WERI-Rb-1 (cell line): ENCODE data around the gene PRR16.

Source experiments
- DNase-seq: peaks from one replicate; pipeline ENCODE4 v3.0.0-alpha.2; 2020
- H3K27ac ChIP-seq: fragments of 250-450 bp; sonication (Bioruptor Pico); 2 replicates; pipeline ENCODE4 v1.5.1; 2020; ENCODE audit warnings: mild to moderate bottlenecking, moderate library complexity
- H3K27me3 ChIP-seq: fragments of 250-450 bp; sonication (Bioruptor Pico); 2 replicates; pipeline ENCODE4 v1.5.1; 2021; ENCODE audit warnings: mild to moderate bottlenecking, low read depth, moderate library complexity; ENCODE audit not compliant: insufficient read depth, severe bottlenecking
- H3K36me3 ChIP-seq: fragments of 250-450 bp; sonication (Bioruptor Pico); 2 replicates; pipeline ENCODE4 v1.5.1; 2020; ENCODE audit warnings: mild to moderate bottlenecking, moderate library complexity
- H3K4me3 ChIP-seq: 2 replicates; pipeline ENCODE4 v1.5.1; 2011; ENCODE audit warnings: low read depth, mild to moderate bottlenecking, control low read depth, low read length
- H3K9me3 ChIP-seq: fragments of 250-450 bp; sonication (Bioruptor Pico); 2 replicates; pipeline ENCODE4 v1.5.1; 2021; ENCODE audit warnings: mild to moderate bottlenecking, moderate library complexity; ENCODE audit not compliant: severe bottlenecking
- TF ChIP-seq, protein P1 (sequence below): IDR thresholded peaks from 2 replicates; pipeline ENCODE4 v1.5.1; 2011; ENCODE audit warnings: low read depth, mild to moderate bottlenecking, control low read depth, inconsistent platforms, low read length

Gene PRR16

DNA sequence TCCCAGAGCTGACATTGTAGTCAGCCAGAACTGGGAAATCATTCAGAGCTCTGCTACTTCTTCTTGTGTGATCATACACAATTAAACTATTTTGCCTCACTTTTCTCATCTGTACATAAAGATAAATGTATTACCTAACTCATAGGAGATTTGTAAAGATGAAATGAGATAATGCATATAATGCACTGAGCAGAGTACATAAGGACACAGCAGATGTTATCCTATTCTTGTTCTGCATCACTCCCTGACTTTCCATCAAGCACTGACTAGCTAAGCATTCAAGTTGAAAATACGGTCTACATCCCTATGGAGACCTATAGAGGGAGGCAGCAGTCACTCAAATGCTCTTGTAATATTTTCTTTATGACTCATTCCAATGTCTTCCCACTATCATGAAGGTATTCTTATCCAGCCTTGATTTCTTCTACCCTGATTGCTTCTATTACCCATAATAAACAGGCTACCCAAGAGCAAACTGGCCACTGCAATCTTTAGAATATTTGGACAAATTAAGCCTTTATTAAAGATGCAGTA is 16.3 kb upstream of the PRR16 start:
- Histone ChIP-seq H3K27ac (no peak overlapping the region), H3K36me3 (no peaks in the 10 kb centered on the region), H3K4me3 (no peak overlapping the region), H3K27me3 (no peaks in the 10 kb centered on the region), H3K9me3 (no peaks in the 10 kb centered on the region)
- TF ChIP-seq, protein P1, sequence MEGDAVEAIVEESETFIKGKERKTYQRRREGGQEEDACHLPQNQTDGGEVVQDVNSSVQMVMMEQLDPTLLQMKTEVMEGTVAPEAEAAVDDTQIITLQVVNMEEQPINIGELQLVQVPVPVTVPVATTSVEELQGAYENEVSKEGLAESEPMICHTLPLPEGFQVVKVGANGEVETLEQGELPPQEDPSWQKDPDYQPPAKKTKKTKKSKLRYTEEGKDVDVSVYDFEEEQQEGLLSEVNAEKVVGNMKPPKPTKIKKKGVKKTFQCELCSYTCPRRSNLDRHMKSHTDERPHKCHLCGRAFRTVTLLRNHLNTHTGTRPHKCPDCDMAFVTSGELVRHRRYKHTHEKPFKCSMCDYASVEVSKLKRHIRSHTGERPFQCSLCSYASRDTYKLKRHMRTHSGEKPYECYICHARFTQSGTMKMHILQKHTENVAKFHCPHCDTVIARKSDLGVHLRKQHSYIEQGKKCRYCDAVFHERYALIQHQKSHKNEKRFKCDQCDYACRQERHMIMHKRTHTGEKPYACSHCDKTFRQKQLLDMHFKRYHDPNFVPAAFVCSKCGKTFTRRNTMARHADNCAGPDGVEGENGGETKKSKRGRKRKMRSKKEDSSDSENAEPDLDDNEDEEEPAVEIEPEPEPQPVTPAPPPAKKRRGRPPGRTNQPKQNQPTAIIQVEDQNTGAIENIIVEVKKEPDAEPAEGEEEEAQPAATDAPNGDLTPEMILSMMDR = no peak
- DNase-seq = no peak

DNA sequence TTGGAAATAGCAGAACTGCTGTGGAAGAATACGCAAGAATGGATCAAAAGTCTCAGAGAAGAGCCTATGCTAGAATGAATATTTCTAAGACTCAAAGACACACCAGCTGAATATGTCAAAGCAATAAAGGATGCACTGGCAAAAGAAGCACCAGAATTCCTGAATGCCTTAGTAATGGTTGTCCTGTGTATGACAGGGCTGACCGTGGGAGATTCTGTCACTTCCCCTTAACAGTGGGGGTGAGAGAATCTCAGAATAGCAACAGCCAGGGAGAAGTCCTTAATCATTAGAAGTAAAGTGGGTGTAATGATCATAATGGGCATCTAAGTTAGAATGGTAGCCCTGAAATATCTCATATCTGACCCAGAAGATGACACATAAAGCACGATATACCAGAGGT is 14.6 kb upstream of the PRR16 start:
- Histone ChIP-seq H3K27ac (no peak overlapping the region), H3K9me3 (no peaks in the 10 kb centered on the region), H3K4me3 (no peak overlapping the region), H3K36me3 (no peaks in the 10 kb centered on the region), H3K27me3 (no peaks in the 10 kb centered on the region)
- TF ChIP-seq, protein P1 = no peak
- no peak for DNase-seq

DNA sequence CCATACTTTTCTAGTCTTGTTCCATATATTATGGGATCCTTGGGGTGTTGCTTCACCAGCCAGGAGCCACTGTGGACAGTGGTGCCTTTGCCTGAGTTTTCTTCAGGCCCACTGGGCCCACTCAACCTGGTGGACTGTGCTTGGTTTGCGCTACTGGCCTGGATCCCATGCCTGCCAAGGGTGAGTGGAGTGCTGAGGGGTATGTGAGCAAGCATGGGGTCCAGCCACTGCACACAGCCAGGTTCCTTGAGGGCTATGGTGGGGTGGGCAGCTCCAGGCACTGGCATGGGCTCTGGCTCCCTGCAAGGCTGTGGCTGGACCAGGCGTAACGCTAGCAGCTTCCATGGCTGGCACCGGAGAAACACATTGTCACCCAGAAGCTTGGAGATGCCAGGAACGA is 13.2 kb upstream of the PRR16 start:
- Histone ChIP-seq H3K9me3 (no peaks in the 10 kb centered on the region), H3K36me3 (no peaks in the 10 kb centered on the region), H3K4me3 (no peak overlapping the region), H3K27me3 (no peaks in the 10 kb centered on the region), H3K27ac (no peak overlapping the region)
- TF ChIP-seq, protein P1 = no peak
- DNase-seq = no peak

DNA sequence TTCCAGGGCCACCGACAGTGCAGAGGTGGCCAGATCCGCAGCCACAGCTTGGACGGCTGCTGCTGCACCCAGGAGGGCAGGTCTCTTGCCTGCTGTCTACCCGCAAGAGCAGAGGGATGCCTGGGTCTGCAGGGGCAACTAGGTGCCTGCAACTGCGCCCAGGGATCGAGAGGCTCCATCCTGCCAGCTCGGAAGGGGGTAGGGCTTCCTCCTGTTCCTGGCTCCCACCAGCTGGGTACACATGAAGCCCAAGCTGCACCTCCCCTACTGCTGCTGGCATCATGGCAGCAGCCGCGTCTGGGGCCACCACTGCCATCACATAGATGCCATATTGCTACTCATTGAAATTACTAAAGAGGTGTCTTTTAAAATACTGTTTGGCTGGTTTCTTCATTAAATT is 12.7 kb upstream of the PRR16 start:
- TF ChIP-seq, protein P1 = no peak
- Histone ChIP-seq H3K27me3 (no peaks in the 10 kb centered on the region), H3K9me3 (no peaks in the 10 kb centered on the region), H3K36me3 (no peaks in the 10 kb centered on the region), H3K4me3 (no peak overlapping the region), H3K27ac (no peak overlapping the region)
- DNase-seq = no peak

DNA sequence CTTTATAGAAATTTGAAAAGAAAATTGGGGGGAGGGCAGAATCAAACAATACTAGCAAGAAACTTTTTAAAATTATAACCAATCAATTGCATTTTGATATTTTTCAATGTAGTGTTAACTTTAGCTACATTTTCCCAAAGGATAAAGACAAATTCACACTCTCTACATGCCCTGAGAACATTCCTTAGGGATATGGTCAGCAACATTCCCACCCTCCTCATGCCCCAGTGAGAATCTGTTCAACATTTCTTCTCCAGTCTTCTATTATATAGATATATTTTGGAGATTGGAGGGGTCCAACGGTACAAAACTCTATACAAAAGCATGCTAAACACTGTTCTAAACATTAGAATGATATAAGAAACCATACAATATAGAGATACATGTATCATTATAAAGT is 11.6 kb upstream of the PRR16 start:
- Histone ChIP-seq H3K27ac (no peak overlapping the region), H3K36me3 (no peaks in the 10 kb centered on the region), H3K27me3 (no peaks in the 10 kb centered on the region), H3K4me3 (no peak overlapping the region), H3K9me3 (no peaks in the 10 kb centered on the region)
- TF ChIP-seq, protein P1 = no peak
- DNase-seq = no peak

DNA sequence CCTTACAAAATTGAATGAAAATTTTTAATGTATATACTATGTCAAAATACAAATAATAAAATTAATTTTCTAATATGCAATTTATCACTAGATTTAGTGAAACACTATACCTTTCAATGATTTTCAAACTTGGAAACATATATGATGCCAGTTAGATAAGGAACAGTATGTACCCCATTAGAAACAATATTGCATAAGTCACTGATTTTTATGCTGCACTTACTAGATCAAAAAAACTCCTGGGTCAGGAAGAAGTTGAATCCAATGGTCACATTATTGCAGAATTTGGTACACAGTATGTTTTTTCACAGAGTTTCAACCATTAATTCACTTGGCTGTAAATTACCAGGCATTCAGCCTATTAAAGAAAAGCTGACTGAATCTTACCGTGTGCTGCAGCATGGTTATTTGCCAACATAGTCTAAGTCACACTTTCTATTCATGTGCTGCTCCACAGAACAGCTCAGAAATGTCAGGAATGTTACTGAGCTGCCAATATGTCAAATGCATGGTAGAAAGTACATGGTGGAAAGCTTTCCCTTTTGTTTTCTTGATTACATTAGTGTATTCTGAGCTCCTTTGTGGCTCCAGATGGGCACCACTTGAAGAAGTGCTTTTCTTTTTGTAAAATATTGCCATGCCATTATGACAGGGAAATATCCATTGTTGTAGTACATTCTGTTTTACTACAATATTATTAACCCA is 9.9 kb upstream of the PRR16 start:
- H3K27ac ChIP-seq = no peak overlapping the region
- H3K9me3 ChIP-seq = no peaks in the 10 kb centered on the region
- H3K27me3 ChIP-seq = no peaks in the 10 kb centered on the region
- TF ChIP-seq, protein P1 = no peak
- H3K4me3 ChIP-seq = no peak overlapping the region
- DNase-seq = no peak
- no peaks in the 10 kb centered on the region for H3K36me3 ChIP-seq
